GM18951 (cell line): ENCODE measurements around the gene ABCA10.

Source experiments
- POLR2A ChIP-seq: IDR thresholded peaks from 4 replicates; pipeline ENCODE4 v1.6.1; 2011; ENCODE audit warnings: mild to moderate bottlenecking; ENCODE audit not compliant: insufficient read length, insufficient read depth; ENCODE audit errors: extremely low read depth
- in situ Hi-C: fragments of 300-500 bp; cut with MboI; formaldehyde crosslinking; loops from one replicate; pipeline ENCODE4 v1.12.0; 2022; ENCODE audit warnings: low sequenced_read_pairs, mixed read lengths, inconsistent platforms; ENCODE audit not compliant: unreplicated experiment

ABCA10 gene

DNA sequence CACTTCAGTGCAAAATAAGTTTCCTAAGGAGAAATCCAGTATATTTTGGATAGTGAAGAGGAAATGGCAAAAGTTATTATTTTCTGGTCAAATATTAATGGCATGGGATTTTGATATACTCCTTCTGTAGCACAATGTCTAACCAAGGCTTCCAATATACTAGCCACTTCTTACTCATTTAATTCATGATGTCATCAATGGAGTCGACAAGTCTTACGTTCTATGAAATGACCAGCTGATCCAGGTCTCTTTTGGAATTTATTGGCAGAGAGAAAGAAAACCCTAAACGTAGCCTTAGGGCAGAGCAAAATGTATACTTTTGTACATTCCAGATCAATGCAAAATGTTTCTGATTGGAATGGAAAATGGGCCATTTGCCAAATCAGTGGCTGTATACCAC is 8.3 kb upstream of the ABCA10 start:
- in situ Hi-C loops, result loop anchor here (5.0 to 25.0 kb wide), 2 partner anchors 460 to 700 kb away; no protein-coding TSS in a partner anchor
- TF ChIP-seq POLR2A, result no peak

GRCh38 chr17:69236464-69236863 is 7.8 kb upstream of the ABCA10 start:
- no peak for TF ChIP-seq POLR2A
- in situ Hi-C loops, result loop anchor here (5.0 to 25.0 kb wide), 2 partner anchors 459 to 699 kb away; no protein-coding TSS in a partner anchor

GRCh38 chr17:69235338-69236058 is 6.9 kb upstream of the ABCA10 start:
- no peak for TF ChIP-seq POLR2A
- in situ Hi-C loops, result loop anchor here (5.0 to 25.0 kb wide), 2 partner anchors 458 to 698 kb away; no protein-coding TSS in a partner anchor

DNA sequence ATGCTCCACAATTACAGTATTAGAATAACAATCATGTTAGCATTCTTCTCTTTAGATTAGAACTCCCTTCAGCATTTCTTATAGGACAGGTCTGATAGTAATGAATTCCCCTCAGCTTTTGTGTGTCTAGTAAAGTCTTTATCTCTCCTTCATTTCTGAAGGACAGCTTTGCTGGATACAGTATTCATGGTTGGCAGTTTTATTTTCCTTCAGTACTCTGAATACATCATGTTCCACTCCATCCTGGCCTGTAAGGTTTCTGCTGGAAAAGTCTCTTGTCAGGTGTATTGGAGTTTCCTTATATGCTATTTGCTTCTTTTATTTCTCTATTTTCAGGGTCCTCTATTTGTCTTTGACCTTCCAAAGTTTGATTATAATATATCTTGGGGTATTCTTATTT is 4.0 kb upstream of the ABCA10 start:
- no peak for TF ChIP-seq POLR2A

GRCh38 chr17:69231521-69231920 is 2.9 kb upstream of the ABCA10 start:
- in situ Hi-C loops, result loop anchor here (25.0 kb wide), 1 partner anchor 694 kb away; no protein-coding TSS in a partner anchor
- TF ChIP-seq POLR2A, result no peak

More for the DNA sequence above, 4.0 kb upstream of the ABCA10 start:
- in situ Hi-C loops, result loop anchor here (25.0 kb wide), 1 partner anchor 695 kb away; no protein-coding TSS in a partner anchor

DNA sequence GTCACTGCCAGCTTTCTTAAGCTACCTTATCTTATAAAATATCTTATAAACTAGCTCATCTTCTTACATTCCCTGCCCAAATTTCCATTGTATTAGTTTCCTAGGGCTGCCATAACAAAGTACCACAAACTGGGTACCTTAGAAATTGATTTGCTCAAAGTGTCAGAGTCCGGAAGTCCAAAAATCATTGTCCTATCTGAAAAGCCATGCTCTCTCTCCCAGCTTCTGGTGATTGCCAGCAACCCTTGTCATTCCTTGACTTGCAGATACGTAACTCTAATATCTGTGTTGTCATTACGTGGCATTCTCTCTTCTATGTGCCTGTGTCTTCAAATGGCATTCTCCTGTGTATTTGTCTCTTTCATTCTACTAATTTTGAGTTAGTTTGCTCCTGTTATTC is 2.3 kb upstream of the ABCA10 start:
- in situ Hi-C loops, result loop anchor here (25.0 kb wide), 1 partner anchor 694 kb away; no protein-coding TSS in a partner anchor
- no peak for TF ChIP-seq POLR2A

GRCh38 chr17:69228018-69228417 is 606 bp downstream of the ABCA10 start:
- no peak for TF ChIP-seq POLR2A
- in situ Hi-C loops, result loop anchor here (25.0 kb wide), 1 partner anchor 691 kb away; no protein-coding TSS in a partner anchor

DNA sequence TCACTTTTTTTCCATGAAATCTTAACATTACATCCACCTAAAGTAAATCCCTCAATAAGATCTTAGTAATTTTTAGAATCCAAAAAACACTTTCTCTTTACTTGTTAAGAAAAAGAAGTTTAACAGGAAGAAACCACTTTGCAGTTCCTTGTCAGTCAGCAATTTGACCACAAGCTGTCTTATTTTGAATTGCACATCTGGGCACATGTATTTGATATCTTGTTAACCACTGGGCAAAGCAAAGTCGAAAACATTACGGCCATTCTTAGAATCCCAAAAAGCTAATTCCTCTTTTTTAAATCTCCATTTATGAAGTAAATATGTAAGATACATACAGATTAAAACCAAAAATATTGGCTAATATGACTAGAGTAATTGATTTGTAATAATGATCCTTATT is 1.1 kb downstream of the ABCA10 start:
- no peak for TF ChIP-seq POLR2A
- in situ Hi-C loops, result loop anchor here (25.0 kb wide), 1 partner anchor 690 kb away; no protein-coding TSS in a partner anchor

DNA sequence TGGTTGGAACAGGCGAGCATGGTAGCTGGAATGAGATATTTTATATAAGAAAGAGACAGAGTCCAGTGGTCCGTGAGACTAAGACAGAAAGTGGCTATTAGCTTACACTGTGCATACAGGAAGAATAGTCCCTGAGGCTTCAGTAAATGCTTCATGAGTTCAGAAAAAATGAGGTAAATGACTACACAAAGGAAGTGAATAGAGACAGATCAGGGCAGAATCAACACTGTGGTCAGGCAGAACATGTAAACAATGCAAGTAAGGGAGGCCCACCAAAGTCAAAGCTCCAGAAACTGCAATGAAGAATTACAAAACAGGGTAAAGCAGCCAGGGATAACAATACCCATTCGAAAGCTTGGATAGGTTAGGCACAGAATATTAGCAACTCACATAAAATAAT is 4.8 kb downstream of the ABCA10 start:
- no peak for TF ChIP-seq POLR2A
- in situ Hi-C loops, result no loop called here

- TF ChIP-seq POLR2A, result no peak
- in situ Hi-C loops, result no loop called here
Observed at GRCh38 chr17:69222707-69223258, 5.8 kb downstream of the ABCA10 start.

DNA sequence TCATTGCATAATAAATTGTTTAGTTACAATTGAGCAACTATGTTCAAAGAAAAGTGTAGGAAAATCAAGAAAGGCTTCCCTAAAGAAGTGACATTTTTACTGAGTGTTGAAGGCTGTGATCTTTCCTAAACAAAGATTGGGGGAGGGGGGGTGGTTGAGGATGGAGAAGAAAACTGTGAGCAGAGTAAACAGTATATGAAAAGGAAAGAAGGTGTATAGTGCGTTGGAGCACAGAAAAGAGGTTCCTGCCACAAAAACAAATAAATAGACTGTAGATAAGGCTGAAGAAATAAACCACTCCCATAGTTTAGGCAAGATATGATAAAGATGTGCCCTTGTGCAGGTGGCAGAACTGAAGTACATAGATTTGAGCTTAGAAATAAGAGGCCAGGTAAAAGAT is 8.5 kb downstream of the ABCA10 start:
- in situ Hi-C loops, result no loop called here
- no peak for TF ChIP-seq POLR2A

DNA sequence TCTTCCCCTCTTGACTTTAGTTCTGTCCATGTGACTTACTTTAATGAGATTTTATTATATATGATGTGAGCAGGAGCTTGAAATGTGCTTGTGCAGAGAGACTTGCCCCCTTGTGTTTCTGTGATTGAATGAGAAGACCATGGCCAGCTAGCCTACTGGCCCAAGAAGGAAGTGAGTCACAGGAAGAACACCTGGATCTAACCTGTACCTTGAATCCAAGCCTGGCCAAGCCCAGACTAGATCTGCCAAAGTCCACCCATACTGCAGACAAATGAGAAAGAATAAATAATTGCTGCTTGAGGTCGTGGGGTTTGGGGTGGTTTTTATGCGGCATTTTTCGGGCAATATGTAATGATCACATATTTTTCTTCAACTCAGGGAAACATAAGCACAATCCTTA is 9.6 kb downstream of the ABCA10 start:
- no peak for TF ChIP-seq POLR2A
- in situ Hi-C loops, result no loop called here

- in situ Hi-C loops, result no loop called here
- no peak for TF ChIP-seq POLR2A
Observed at GRCh38 chr17:69213059-69213813, 15.4 kb downstream of the ABCA10 start.
